ENCODE data around the gene FUS.

GRCh38 chr16:31179219-31179746 is 656 bp upstream of the FUS start:
- TF ChIP-seq POLR2A (IDR thresholded peaks at IDR 0.05; ENCODE audit: low read depth) (no peak), CTCF (IDR thresholded peaks at IDR 0.05) (no peak), EP300 (IDR thresholded peaks at IDR 0.05) (no peak), POLR2AphosphoS5 (IDR thresholded peaks at IDR 0.05) (no peak)
